Measurements from ENCODE around the gene FAM83B. TPM values are rescaled to one million over a fixed set of nuclear protein-coding genes. Genes with fewer than 3 reads are reported as not detected.

Gene FAM83B
- total RNA-seq, 1 experiment from 2014 or later = 5.7 TPM

DNA sequence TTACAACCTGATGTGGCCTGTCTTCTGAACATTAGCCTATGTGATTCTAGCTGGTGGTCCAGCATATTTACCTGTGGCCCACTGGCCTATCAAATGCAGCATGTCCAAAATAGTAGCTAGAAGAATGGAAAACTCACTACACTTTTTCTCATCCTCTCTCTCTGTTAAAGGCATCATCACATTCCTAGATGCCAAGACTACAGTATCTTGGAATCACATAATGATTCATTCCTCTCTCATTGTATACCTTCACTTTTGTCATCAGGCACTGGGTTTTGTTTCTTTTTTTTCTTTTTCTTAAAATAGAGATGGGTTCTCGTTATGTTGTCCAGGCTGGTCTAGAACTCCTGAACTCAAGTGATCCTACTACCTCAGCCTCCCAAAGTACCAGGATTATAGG lies 45.0 kb downstream of the FAM83B start:
- H3K14ac ChIP-seq (ENCODE audit: insufficient read depth, low read length) = no peak overlapping the region
- H3K4me3 Mint-ChIP-seq = no peak overlapping the region

More for the DNA sequence above, 45.0 kb downstream of the FAM83B start:
- Mint-ChIP-seq H3K36me3 (ENCODE audit: insufficient read depth in 1 of 3, low read depth in 3 of 3) (no peaks in the 10 kb centered on the region), H3K4me1 (peaks cover 0 to 5% of the 10 kb centered on the region in 2 experiments; a peak in 1 of 4 replicates), H3K27ac (no peak overlapping the region), H3K9me3 (no peaks in the 10 kb centered on the region), H3K27me3 (ENCODE audit: low read depth) (no peaks in the 10 kb centered on the region)
- no peaks in the 10 kb centered on the region for H4K20me1 ChIP-seq (ENCODE audit: control insufficient read depth, insufficient read depth, insufficient read length)
- H3K4ac ChIP-seq (ENCODE audit: low read depth, low read length) = no peak overlapping the region
- no peaks in the 10 kb centered on the region for H3K79me2 ChIP-seq (ENCODE audit: insufficient read depth, low read length)
- H2BK120ac ChIP-seq (ENCODE audit: low read depth, low read length, poor library complexity, severe bottlenecking) = no peak overlapping the region
- H2BK20ac ChIP-seq (ENCODE audit: low read depth, low read length, poor library complexity, severe bottlenecking) = no peak overlapping the region
- no peak overlapping the region for H4K8ac ChIP-seq (replicated peaks; ENCODE audit: insufficient read length, low read depth, low read length)
- H2BK15ac ChIP-seq (ENCODE audit: low read depth, low read length) = no peak overlapping the region
- no peak overlapping the region for H2AK5ac ChIP-seq (ENCODE audit: insufficient read length, low read length)
- WGBS (ENCODE audit: extremely low coverage, insufficient read length, low lambda C conversion rate) = no CpG with 5 or more reads among the region's 1 CpG
- no peak for DNase-seq
- no peak overlapping the region for H3K18ac ChIP-seq (ENCODE audit: insufficient read length, low read depth, low read length)
- TF ChIP-seq, protein P1, sequence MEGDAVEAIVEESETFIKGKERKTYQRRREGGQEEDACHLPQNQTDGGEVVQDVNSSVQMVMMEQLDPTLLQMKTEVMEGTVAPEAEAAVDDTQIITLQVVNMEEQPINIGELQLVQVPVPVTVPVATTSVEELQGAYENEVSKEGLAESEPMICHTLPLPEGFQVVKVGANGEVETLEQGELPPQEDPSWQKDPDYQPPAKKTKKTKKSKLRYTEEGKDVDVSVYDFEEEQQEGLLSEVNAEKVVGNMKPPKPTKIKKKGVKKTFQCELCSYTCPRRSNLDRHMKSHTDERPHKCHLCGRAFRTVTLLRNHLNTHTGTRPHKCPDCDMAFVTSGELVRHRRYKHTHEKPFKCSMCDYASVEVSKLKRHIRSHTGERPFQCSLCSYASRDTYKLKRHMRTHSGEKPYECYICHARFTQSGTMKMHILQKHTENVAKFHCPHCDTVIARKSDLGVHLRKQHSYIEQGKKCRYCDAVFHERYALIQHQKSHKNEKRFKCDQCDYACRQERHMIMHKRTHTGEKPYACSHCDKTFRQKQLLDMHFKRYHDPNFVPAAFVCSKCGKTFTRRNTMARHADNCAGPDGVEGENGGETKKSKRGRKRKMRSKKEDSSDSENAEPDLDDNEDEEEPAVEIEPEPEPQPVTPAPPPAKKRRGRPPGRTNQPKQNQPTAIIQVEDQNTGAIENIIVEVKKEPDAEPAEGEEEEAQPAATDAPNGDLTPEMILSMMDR (conservative IDR thresholded peaks at IDR 0.05) = no peak
- no peaks in the 10 kb centered on the region for H3K9me3 ChIP-seq (ENCODE audit: control insufficient read depth, low read depth, low read length)
- no peaks in the 10 kb centered on the region for H3K4me1 ChIP-seq (ENCODE audit: insufficient read depth, low read length)
- no peak overlapping the region for H2BK12ac ChIP-seq (ENCODE audit: insufficient read length, low read depth, low read length)
- no peak overlapping the region for H4K91ac ChIP-seq (ENCODE audit: insufficient read length, low read depth, low read length)
- no peaks in the 10 kb centered on the region for H3K27me3 ChIP-seq (ENCODE audit: insufficient read depth, low read length)
- no peak overlapping the region for H3K56ac ChIP-seq (ENCODE audit: insufficient read length, low read depth, low read length)
- no peak overlapping the region for H3K27ac ChIP-seq (ENCODE audit: insufficient read length, low read depth, low read length)
- H2BK5ac ChIP-seq (ENCODE audit: insufficient read length, low read length) = no peak overlapping the region
- H2AFZ ChIP-seq (ENCODE audit: low read length) = no peak overlapping the region
- no peaks in the 10 kb centered on the region for H3K23me2 ChIP-seq (ENCODE audit: insufficient read length, low read depth, low read length, poor library complexity, severe bottlenecking)
- no peaks in the 10 kb centered on the region for H3K79me1 ChIP-seq (ENCODE audit: insufficient read depth, low read depth, low read length, poor library complexity, severe bottlenecking)
- no peak overlapping the region for H3K4me2 ChIP-seq (ENCODE audit: insufficient read depth, insufficient read length, low read length)
- H3T11ph ChIP-seq (ENCODE audit: low read length) = no peak overlapping the region
- no peak overlapping the region for H4K5ac ChIP-seq (ENCODE audit: insufficient read length, low read depth, low read length)
- H3K23ac ChIP-seq (ENCODE audit: insufficient read length, low read depth, low read length) = no peak overlapping the region
- no peak overlapping the region for H3K9ac ChIP-seq (ENCODE audit: extremely low read depth, insufficient read length, low read length)

Data from H9 (cell line).